Fibroblast of lung (primary cell): ENCODE data around the gene TMEM132D.

Source experiments
- EZH2 ChIP-seq: IDR thresholded peaks from 2 replicates; pipeline ENCODE4 v1.5.1; 2012; ENCODE audit warnings: low read length, control low read depth, mild to moderate bottlenecking; ENCODE audit errors: missing control alignments
- TF ChIP-seq, protein P1 (sequence below), 2 donors: IDR thresholded peaks in 1 of 2; conservative IDR thresholded peaks in 1 of 2; 1 replicate in 1 of 2; 2 replicates in 1 of 2; pipeline ENCODE4 v1.5.1; 2011 to 2012; ENCODE audit warnings: low read length in 2 of 2, control low read depth in 1 of 2, inconsistent platforms in 1 of 2, low read depth in 1 of 2, mild to moderate bottlenecking in 1 of 2

DNA sequence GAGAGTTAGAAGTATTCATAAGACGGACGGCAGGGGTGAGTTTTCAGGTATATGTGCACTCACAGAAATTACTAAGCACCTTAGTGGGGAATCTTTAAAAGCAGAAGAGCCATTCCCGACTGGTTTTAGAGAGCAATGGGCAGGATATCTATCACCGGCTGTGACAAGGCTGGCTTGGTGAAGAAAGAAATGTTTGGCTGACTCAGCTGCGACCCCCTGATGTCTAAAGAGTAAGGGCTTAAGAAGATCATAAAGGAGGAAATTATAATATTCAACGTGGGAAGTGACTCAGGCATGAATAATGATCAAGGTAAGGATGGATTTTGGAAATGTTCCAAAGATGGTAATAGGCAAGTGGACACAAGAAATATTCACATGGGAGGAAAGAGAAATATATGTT, 407.6 kb downstream of the TMEM132D start:
- TF ChIP-seq, protein P1, sequence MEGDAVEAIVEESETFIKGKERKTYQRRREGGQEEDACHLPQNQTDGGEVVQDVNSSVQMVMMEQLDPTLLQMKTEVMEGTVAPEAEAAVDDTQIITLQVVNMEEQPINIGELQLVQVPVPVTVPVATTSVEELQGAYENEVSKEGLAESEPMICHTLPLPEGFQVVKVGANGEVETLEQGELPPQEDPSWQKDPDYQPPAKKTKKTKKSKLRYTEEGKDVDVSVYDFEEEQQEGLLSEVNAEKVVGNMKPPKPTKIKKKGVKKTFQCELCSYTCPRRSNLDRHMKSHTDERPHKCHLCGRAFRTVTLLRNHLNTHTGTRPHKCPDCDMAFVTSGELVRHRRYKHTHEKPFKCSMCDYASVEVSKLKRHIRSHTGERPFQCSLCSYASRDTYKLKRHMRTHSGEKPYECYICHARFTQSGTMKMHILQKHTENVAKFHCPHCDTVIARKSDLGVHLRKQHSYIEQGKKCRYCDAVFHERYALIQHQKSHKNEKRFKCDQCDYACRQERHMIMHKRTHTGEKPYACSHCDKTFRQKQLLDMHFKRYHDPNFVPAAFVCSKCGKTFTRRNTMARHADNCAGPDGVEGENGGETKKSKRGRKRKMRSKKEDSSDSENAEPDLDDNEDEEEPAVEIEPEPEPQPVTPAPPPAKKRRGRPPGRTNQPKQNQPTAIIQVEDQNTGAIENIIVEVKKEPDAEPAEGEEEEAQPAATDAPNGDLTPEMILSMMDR (conservative IDR thresholded peaks at IDR 0.05 in 1 of 2, IDR thresholded peaks at IDR 0.05 in 1 of 2; ENCODE audit: low read depth in 1 of 2, low read length in 2 of 2) = no peak
- no peak for TF ChIP-seq EZH2
